ENCODE results near the gene KDM8.

KDM8 gene

GRCh38 chr16:27226476-27226875 is 23.1 kb downstream of the KDM8 start (continued):
- no peak for TF ChIP-seq PPARA (CRISPR knock-in tag; IDR thresholded peaks at IDR 0.05; ENCODE audit: borderline replicate concordance)
- TF ChIP-seq CREB5 (CRISPR knock-in tag; IDR thresholded peaks at IDR 0.05; ENCODE audit: low read depth): no peak
- no peak for TF ChIP-seq ZNF8 (CRISPR knock-in tag; IDR thresholded peaks at IDR 0.05)
- TF ChIP-seq GLIS3 (CRISPR knock-in tag; IDR thresholded peaks at IDR 0.05): no peak
- TF ChIP-seq ESRRG (CRISPR knock-in tag; IDR thresholded peaks at IDR 0.05): no peak
- no peak for TF ChIP-seq CSDC2 (CRISPR knock-in tag; IDR thresholded peaks at IDR 0.05)
- TF ChIP-seq ZC3H10 (CRISPR knock-in tag; IDR thresholded peaks at IDR 0.05): no peak

- no peak for TF ChIP-seq ZFP3 (CRISPR knock-in tag; IDR thresholded peaks at IDR 0.05)
- no peak for TF ChIP-seq RARB (CRISPR knock-in tag; IDR thresholded peaks at IDR 0.05)
- TF ChIP-seq ISL1 (CRISPR knock-in tag; IDR thresholded peaks at IDR 0.05): no peak
- no peak for TF ChIP-seq TSHZ2 (CRISPR knock-in tag; IDR thresholded peaks at IDR 0.05)
- no peak for TF ChIP-seq TCF4 (CRISPR knock-in tag; IDR thresholded peaks at IDR 0.05; ENCODE audit: borderline replicate concordance)
- no peak for TF ChIP-seq ZNF70 (CRISPR knock-in tag; IDR thresholded peaks at IDR 0.05)
- no peak for TF ChIP-seq PPARA (CRISPR knock-in tag; IDR thresholded peaks at IDR 0.05; ENCODE audit: borderline replicate concordance)
- no peak for TF ChIP-seq CSDC2 (CRISPR knock-in tag; IDR thresholded peaks at IDR 0.05)
- no peak for TF ChIP-seq ZNF8 (CRISPR knock-in tag; IDR thresholded peaks at IDR 0.05)
- TF ChIP-seq ZFP30 (CRISPR knock-in tag; IDR thresholded peaks at IDR 0.05): no peak
- TF ChIP-seq BACH2 (CRISPR knock-in tag; IDR thresholded peaks at IDR 0.05; ENCODE audit: borderline replicate concordance): no peak
- no peak for TF ChIP-seq ARNTL (CRISPR knock-in tag; IDR thresholded peaks at IDR 0.05; ENCODE audit: borderline replicate concordance, low read depth)
- no peak for TF ChIP-seq CSRNP3 (CRISPR knock-in tag; IDR thresholded peaks at IDR 0.05)
- TF ChIP-seq ZC3H10 (CRISPR knock-in tag; IDR thresholded peaks at IDR 0.05): no peak
- TF ChIP-seq CREB5 (CRISPR knock-in tag; IDR thresholded peaks at IDR 0.05; ENCODE audit: low read depth): no peak
- no peak for TF ChIP-seq ZNF565 (CRISPR knock-in tag; conservative IDR thresholded peaks at IDR 0.05; ENCODE audit: low read depth)
- TF ChIP-seq GLIS3 (CRISPR knock-in tag; IDR thresholded peaks at IDR 0.05): no peak
- no peak for TF ChIP-seq TOX (CRISPR knock-in tag; IDR thresholded peaks at IDR 0.05; ENCODE audit: borderline replicate concordance)
- ATAC-seq: no peak
These were observed 23.8 kb downstream of the KDM8 start for GRCh38 chr16:27226976-27227705.

- TF ChIP-seq CREB5 (CRISPR knock-in tag; IDR thresholded peaks at IDR 0.05; ENCODE audit: low read depth) (no peak), CSRNP3 (CRISPR knock-in tag; IDR thresholded peaks at IDR 0.05) (no peak), TOX (CRISPR knock-in tag; IDR thresholded peaks at IDR 0.05; ENCODE audit: borderline replicate concordance) (no peak), ZNF565 (CRISPR knock-in tag; conservative IDR thresholded peaks at IDR 0.05; ENCODE audit: low read depth) (no peak), ZNF70 (CRISPR knock-in tag; IDR thresholded peaks at IDR 0.05) (no peak), ZNF8 (CRISPR knock-in tag; IDR thresholded peaks at IDR 0.05) (no peak), ZFP3 (CRISPR knock-in tag; IDR thresholded peaks at IDR 0.05) (no peak), ZC3H10 (CRISPR knock-in tag; IDR thresholded peaks at IDR 0.05) (no peak), GLIS3 (CRISPR knock-in tag; IDR thresholded peaks at IDR 0.05) (no peak), BACH2 (CRISPR knock-in tag; IDR thresholded peaks at IDR 0.05; ENCODE audit: borderline replicate concordance) (no peak), ISL1 (CRISPR knock-in tag; IDR thresholded peaks at IDR 0.05) (no peak), TSHZ2 (CRISPR knock-in tag; IDR thresholded peaks at IDR 0.05) (no peak), ESRRG (CRISPR knock-in tag; IDR thresholded peaks at IDR 0.05) (no peak)
- ATAC-seq: no peak
These were observed 24.7 kb downstream of the KDM8 start for GRCh38 chr16:27228045-27228444.

Data from SK-N-SH treated with all-trans-retinoic acid at 6 μM for 48 hours (cell line).